ENCODE results near the gene MTF2.

- no peak for TF ChIP-seq EZH2 (IDR thresholded peaks at IDR 0.05; ENCODE audit: insufficient read depth, low read length)
- TF ChIP-seq, protein P1, sequence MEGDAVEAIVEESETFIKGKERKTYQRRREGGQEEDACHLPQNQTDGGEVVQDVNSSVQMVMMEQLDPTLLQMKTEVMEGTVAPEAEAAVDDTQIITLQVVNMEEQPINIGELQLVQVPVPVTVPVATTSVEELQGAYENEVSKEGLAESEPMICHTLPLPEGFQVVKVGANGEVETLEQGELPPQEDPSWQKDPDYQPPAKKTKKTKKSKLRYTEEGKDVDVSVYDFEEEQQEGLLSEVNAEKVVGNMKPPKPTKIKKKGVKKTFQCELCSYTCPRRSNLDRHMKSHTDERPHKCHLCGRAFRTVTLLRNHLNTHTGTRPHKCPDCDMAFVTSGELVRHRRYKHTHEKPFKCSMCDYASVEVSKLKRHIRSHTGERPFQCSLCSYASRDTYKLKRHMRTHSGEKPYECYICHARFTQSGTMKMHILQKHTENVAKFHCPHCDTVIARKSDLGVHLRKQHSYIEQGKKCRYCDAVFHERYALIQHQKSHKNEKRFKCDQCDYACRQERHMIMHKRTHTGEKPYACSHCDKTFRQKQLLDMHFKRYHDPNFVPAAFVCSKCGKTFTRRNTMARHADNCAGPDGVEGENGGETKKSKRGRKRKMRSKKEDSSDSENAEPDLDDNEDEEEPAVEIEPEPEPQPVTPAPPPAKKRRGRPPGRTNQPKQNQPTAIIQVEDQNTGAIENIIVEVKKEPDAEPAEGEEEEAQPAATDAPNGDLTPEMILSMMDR (IDR thresholded peaks at IDR 0.05; ENCODE audit: insufficient read depth, low read depth, low read length) = no peak
Observed at GRCh38 chr1:93106226-93106625, 27.1 kb downstream of the MTF2 start.
